GM18519 (cell line): ENCODE results near the gene SUCLG1.
"Not testable (repeated sequence)": the region's sequence is repeated elsewhere in the genome, so short reads cannot be mapped to it uniquely, and the experiment has no call there.

Source experiments
- ATAC-seq: cut with Tn5 transposase; IDR thresholded peaks from one replicate; pipeline ENCODE4 v1.9.1; 2021; ENCODE audit warnings: mild to moderate bottlenecking, moderate library complexity; ENCODE audit not compliant: unreplicated experiment, low FRiP score

The SUCLG1 gene

GRCh38 chr2:84424152-84424551, 34.9 kb downstream of the SUCLG1 start:
- no peak for ATAC-seq

- ATAC-seq = no peak
These were observed 37.3 kb downstream of the SUCLG1 start for GRCh38 chr2:84421791-84422190.

GRCh38 chr2:84421197-84421596, 37.9 kb downstream of the SUCLG1 start:
- ATAC-seq = no peak

GRCh38 chr2:84417453-84418145, 41.5 kb downstream of the SUCLG1 start:
- no peak for ATAC-seq

- no peak for ATAC-seq
These were observed 49.5 kb downstream of the SUCLG1 start for GRCh38 chr2:84409531-84409930.

- not testable (repeated sequence) for ATAC-seq
These were observed 57.0 kb downstream of the SUCLG1 start for GRCh38 chr2:84402111-84402510.

GRCh38 chr2:84399839-84400238, 59.2 kb downstream of the SUCLG1 start:
- not testable (repeated sequence) for ATAC-seq

- no peak for ATAC-seq
These were observed 63.3 kb downstream of the SUCLG1 start for GRCh38 chr2:84395820-84396219.

- no peak for ATAC-seq
These were observed 64.5 kb downstream of the SUCLG1 start for GRCh38 chr2:84394628-84395027.

- no peak for ATAC-seq
These were observed 65.3 kb downstream of the SUCLG1 start for GRCh38 chr2:84393829-84394228.

- no peak for ATAC-seq
These were observed 69.3 kb downstream of the SUCLG1 start for GRCh38 chr2:84389794-84390193.

GRCh38 chr2:84388921-84389490, 70.1 kb downstream of the SUCLG1 start:
- ATAC-seq = no peak

- no peak for ATAC-seq
These were observed 70.9 kb downstream of the SUCLG1 start for GRCh38 chr2:84388133-84388532.

GRCh38 chr2:84386336-84387040, 72.6 kb downstream of the SUCLG1 start:
- ATAC-seq = no peak

GRCh38 chr2:84383271-84383670, 75.8 kb downstream of the SUCLG1 start:
- no peak for ATAC-seq

GRCh38 chr2:84380875-84381274, 78.2 kb downstream of the SUCLG1 start:
- ATAC-seq = no peak

GRCh38 chr2:84378960-84379359, 80.1 kb downstream of the SUCLG1 start:
- ATAC-seq = no peak

GRCh38 chr2:84375020-84375419, 84.1 kb downstream of the SUCLG1 start:
- ATAC-seq = no peak

GRCh38 chr2:84373866-84374265, 85.2 kb downstream of the SUCLG1 start:
- no peak for ATAC-seq
